ENCODE measurements around the gene AIPL1.

GRCh38 chr17:6437956-6438355 is 3.0 kb upstream of the AIPL1 start:
- TF ChIP-seq POLR2A (IDR thresholded peaks at IDR 0.05), result no peak
- TF ChIP-seq, protein P1, sequence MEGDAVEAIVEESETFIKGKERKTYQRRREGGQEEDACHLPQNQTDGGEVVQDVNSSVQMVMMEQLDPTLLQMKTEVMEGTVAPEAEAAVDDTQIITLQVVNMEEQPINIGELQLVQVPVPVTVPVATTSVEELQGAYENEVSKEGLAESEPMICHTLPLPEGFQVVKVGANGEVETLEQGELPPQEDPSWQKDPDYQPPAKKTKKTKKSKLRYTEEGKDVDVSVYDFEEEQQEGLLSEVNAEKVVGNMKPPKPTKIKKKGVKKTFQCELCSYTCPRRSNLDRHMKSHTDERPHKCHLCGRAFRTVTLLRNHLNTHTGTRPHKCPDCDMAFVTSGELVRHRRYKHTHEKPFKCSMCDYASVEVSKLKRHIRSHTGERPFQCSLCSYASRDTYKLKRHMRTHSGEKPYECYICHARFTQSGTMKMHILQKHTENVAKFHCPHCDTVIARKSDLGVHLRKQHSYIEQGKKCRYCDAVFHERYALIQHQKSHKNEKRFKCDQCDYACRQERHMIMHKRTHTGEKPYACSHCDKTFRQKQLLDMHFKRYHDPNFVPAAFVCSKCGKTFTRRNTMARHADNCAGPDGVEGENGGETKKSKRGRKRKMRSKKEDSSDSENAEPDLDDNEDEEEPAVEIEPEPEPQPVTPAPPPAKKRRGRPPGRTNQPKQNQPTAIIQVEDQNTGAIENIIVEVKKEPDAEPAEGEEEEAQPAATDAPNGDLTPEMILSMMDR (IDR thresholded peaks at IDR 0.05), result no peak
- TF ChIP-seq POLR2AphosphoS5 (IDR thresholded peaks at IDR 0.05), result no peak
- TF ChIP-seq EP300 (IDR thresholded peaks at IDR 0.05), result no peak
